Islet of Langerhans (tissue), 1 donor: ENCODE results near the gene ZNF764.
"Not testable (repeated sequence)": the region's sequence is repeated elsewhere in the genome, so short reads cannot be mapped to it uniquely, and the experiment has no call there.

Experiments used
- FAIRE-seq: peaks from one replicate; lab custom pipeline; 2011; peaks lifted over from hg19 to GRCh38; lab: Jason Lieb, UNC

ZNF764 gene

GRCh38 chr16:30526137-30526822 lies 31.9 kb downstream of the ZNF764 start, which contains the start of gene ZNF768:
Gene ZNF768, minus strand, starts transcription at chr16:30526566. Its CDS starts 153 bp downstream, at chr16:30526413.
- no peak for FAIRE-seq

GRCh38 chr16:30525844-30526136 lies 32.4 kb downstream of the ZNF764 start:
- no peak for FAIRE-seq

- no peak for FAIRE-seq
These were observed 33.3 kb downstream of the ZNF764 start for GRCh38 chr16:30524575-30525568.

GRCh38 chr16:30523768-30524574 lies 34.2 kb downstream of the ZNF764 start:
- FAIRE-seq, result no peak

- FAIRE-seq, result not testable (repeated sequence)
These were observed 35.3 kb downstream of the ZNF764 start for GRCh38 chr16:30522702-30523463.

- no peak for FAIRE-seq
These were observed 36.1 kb downstream of the ZNF764 start for GRCh38 chr16:30521873-30522641.

- FAIRE-seq, result no peak
These were observed 36.7 kb downstream of the ZNF764 start for GRCh38 chr16:30521476-30521872.

- FAIRE-seq, result no peak
These were observed 38.8 kb downstream of the ZNF764 start for GRCh38 chr16:30519120-30520049.

GRCh38 chr16:30518552-30518951 lies 39.6 kb downstream of the ZNF764 start:
- FAIRE-seq, result no peak

GRCh38 chr16:30515275-30515674 lies 42.9 kb downstream of the ZNF764 start:
- FAIRE-seq, result no peak

GRCh38 chr16:30511509-30511908 lies 46.7 kb downstream of the ZNF764 start:
- no peak for FAIRE-seq

- FAIRE-seq, result no peak
These were observed 47.7 kb downstream of the ZNF764 start for GRCh38 chr16:30510376-30510938.

- no peak for FAIRE-seq
These were observed 49.0 kb downstream of the ZNF764 start for GRCh38 chr16:30509081-30509765.
